Measurements from ENCODE around the gene CTXN1.

The CTXN1 gene

DNA sequence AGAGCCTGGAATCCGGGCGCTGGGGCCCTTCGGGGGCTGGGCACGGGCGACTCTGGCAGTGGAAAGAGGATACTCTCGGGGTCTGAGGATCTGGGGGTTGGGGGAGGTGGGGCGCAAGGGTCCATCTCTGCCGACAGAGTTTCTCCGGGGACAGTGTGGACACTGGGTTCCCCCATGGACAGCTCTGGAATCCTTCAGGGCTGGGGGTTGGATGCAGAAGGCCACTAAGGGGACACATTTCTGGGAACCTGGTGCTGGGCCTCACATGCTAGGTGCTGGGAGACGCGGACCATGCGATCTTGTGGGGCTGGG is 9.0 kb downstream of the CTXN1 start:
- DNase-seq (ENCODE audit: low read depth) = no peak
- peak overlapping the region; percentile 51 for H3K4me3 ChIP-seq (ENCODE audit: low read depth, low read length)

DNA sequence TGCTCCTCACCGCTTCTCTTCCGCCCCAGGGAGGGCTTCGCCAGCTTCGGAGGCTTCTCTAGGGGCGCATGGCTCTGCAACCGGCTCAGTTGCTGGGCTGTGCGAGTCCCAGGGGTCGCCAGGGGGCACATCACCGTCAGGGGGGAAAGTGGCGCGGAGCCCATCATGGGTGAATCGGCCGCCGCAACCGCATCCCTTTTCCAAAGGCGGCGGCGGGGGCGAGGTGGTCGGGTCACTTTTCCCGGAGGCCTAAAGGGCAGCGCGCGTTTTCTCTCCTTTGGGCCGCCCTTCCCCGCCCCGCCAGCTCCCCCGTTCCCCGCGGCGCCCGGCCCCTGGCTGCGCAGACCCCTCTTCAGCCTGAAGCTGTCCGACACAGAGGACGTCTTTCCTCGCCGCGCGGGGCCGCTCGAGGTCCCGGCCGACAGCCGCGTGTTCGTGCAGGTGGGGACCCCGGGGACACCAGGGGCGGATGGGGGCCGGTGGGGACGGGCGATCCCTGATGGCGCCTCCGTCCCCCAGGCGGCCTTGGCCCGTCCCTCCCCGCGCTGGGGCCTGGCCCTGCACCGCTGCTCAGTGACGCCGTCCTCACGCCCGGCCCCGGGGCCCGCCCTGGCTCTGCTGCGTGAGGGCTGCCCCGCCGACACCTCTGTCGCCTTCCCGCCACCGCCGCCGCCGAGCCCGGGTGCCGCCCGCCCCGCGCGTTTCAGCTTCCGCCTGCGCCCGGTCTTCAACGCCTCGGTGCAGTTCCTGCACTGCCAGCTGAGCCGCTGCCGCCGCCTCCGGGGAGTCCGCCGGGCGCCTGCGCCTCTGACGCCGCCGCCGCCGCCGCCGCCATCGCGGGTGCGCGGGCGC is 9.6 kb downstream of the CTXN1 start:
- DNase-seq (ENCODE audit: low read depth) = no peak
- H3K4me3 ChIP-seq (ENCODE audit: low read depth, low read length) = peak overlapping the region; percentile 51

DNA sequence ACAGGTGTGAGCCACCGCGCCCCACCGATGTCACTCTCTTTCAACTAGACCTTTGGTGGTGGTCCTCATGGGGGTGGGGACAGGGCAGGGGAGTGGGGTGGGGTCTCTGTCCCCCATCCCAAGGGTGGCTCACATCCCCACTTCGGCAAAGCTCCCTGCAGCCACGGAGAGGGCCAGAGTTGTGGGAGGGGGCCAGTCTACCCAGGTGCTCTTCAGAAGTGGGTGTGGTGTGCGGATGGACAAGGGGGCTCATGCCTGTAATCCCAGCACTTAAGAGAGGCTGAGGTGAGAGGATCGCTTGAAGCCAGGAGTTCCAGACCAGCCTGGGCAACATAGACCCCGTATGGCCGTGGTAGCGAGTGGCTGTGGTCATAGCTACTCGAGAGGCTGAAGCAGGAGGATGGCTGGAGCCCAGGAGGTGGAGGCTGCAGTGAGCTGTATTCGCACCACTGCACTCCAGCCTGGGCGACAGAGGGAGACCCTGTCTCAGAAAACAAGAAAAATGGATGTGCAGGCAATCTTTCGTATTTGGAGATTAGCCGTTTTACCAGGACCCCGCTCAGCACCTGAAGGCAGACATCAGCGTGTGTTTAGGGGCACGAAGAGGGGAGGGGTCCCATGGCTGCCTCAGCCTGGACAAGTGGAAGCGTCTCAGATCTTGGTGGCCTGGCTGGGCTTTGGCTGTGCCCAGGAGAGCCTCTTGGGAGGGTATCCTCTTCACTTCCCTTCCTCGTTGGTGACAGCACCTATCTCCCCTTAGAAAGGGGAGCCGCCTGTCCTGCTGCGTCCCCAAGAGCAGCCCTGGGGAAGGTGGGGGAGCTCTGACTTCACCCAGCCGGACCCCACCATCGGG is 10.5 kb downstream of the CTXN1 start:
- H3K4me3 ChIP-seq (ENCODE audit: low read depth, low read length) = peak overlapping the region; percentile 51
- DNase-seq (ENCODE audit: low read depth) = no peak

DNA sequence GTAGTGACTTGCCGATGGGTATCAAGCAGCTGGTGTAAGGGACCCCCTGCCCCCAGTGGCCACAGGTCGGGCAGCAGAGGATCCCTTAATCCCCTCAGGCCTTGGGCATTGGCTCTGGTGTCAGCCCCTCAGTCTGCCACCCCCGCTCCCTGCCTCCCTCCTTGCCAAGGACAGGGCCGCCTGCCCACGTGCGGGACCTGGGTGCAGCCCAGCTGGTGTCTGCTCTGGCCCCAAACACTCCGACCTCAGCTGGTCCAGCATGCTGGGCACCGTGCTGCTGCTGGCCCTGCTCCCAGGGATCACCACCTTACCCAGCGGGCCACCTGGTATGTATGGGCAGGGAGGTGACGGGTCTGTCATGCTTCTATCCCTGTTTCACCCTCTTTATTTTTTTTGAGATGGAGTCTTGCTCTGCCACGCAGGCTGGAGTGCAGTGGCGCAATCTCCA is 11.3 kb downstream of the CTXN1 start, which contains the start of gene TGFBR3L:
Gene TGFBR3L, plus strand, starts transcription at position 233 of the 448 bp plus-strand sequence.
- H3K4me3 ChIP-seq (ENCODE audit: low read depth, low read length) = peak within 1 kb of the TSS; percentile 51
- DNase-seq (ENCODE audit: low read depth) = no peak

DNA sequence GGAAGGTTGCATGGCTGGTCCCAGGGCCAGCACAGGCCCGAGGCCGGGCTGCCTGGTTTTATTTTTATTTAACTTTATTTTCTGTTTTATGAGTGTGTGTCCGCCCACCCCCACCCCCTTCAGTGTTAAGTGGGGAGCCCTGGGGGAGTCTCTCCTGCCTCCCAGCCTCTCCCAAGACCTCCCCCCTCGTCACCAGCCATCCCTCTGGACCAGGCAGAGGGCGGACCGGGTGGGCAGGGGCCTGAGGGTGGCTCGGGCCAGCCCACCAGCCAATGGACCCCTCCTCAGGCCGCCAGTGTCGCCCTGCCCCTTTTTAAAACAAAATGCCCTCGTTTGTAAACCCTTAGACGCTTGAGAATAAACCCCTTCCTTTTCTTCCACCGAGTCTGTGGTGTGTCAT is 11.8 kb downstream of the CTXN1 start:
- DNase-seq (ENCODE audit: low read depth) = no peak
- no peak overlapping the region for H3K4me3 ChIP-seq (ENCODE audit: low read depth, low read length)

DNA sequence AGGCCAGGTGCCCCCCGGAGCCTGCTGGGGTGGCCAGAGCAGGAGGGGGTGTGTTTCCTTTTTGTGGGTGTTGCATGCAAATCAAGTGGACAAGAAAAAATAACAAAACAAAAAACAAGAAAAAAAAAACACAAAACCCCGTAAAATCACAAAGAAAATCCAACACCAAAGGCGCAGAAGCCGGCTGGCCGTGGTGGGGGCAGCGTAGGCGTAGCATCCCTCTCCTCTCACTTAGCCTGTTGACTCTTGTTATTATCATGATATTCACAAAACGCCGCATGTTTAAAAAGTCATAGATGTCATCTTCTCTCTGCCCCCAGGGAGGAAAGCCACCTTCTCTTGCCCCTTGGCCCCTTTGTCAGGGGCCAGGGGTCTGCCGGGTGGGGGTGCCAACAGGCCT is 12.3 kb downstream of the CTXN1 start:
- DNase-seq (ENCODE audit: low read depth) = no peak
- no peak overlapping the region for H3K4me3 ChIP-seq (ENCODE audit: low read depth, low read length)

DNA sequence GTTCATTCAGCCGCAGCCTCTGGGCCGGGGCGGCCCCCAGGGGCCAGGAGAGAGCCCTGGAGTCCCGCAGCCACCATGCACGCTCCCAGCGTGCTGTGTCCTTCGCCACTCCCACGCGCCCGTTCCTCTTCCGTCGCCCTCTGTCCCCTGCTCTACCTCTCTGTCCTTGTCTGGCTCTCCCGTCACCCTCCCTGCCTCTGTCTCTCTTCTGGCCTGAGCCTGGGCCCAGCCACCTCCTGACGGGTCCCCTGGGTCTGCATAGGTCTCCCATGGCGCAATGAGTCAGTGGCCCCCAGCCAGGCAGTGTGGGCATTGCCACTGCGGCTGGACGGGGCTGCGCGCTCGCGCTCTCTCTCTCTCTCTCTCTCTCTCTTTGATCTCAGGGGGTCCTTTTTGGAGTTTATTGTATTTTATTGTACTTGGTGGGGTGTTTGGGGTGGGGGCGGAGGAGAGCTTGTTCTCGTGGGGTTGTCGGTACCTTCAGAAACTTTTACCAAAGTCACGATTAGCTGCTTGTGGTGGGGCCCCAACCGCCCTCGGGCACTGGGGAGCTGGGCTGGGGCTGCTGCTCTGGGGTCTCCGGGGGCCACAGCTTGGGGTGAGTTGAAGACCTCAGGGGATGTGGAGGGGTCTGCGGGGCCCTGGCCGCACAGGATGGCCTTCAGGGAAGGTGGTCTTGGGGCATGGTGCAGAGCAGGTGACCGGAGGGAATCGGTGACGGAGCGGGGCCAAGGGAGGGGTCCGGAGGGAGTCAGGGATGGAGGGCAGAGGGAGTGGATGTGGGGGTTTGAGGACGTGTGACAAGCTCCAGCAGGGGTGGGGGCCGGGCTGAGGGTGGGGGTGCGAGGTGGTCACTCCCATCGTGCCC is 13.0 kb downstream of the CTXN1 start:
- no peak for DNase-seq (ENCODE audit: low read depth)
- no peak overlapping the region for H3K4me3 ChIP-seq (ENCODE audit: low read depth, low read length)

DNA sequence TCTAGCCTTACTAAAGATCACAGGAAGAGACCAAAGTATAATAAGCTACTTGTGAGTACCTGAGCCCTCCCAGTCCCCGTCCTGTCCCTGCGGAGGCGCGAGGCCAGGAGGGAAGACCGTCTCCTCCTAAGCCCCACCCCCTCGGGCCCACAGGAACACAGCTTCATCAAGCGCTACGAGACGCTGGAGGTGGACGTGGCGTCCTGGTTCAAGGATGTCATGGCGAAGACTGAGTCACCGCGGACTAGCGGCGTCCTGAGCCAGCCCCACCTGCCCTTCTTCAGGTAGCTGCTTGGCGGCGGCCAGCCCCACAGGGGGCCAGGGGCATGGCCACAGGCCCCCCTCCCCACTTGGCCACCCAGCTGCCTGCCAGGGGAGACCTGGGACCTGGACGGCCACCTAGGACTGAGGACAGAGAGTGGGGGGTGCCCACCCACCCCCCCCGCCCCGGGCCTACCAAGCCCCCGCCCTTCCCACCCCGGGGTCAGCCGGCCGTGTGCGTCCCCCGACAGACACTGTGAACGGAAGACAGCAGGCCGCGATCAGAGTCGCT is 13.7 kb downstream of the CTXN1 start:
- no peak overlapping the region for H3K4me3 ChIP-seq (ENCODE audit: low read depth, low read length)
- DNase-seq (ENCODE audit: low read depth) = no peak

DNA sequence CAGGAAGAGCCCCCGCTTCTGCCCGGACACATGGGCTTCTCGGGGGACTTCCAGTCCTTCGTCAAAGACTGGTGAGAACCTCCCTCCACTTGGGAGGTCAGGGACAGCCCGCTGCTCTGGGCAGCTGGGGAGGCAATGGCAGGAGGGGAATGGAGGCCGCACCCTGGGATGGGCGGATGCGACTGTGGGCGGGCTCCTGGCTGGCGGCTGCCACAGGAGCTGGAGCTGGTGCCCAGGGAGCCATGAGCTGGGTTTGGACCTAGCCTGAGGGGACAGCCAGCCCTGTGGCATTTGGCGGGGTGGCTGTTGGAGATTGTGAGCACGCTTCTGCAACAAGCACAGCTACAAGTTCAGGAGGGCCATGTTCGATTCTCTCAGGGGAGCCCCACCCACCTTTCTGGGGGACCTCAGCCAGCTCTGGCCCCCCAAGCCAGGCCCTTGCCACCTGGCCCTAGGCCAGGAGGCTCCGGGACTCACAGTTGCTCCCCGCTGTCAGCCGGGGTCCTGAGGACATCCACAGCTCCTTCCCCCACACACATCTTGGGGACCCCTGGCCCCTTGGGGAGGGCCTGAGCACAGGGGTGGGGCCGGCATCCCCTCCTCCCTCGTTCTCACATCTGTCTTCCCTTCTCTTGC is 14.3 kb downstream of the CTXN1 start:
- no peak overlapping the region for H3K4me3 ChIP-seq (ENCODE audit: low read depth, low read length)

DNA sequence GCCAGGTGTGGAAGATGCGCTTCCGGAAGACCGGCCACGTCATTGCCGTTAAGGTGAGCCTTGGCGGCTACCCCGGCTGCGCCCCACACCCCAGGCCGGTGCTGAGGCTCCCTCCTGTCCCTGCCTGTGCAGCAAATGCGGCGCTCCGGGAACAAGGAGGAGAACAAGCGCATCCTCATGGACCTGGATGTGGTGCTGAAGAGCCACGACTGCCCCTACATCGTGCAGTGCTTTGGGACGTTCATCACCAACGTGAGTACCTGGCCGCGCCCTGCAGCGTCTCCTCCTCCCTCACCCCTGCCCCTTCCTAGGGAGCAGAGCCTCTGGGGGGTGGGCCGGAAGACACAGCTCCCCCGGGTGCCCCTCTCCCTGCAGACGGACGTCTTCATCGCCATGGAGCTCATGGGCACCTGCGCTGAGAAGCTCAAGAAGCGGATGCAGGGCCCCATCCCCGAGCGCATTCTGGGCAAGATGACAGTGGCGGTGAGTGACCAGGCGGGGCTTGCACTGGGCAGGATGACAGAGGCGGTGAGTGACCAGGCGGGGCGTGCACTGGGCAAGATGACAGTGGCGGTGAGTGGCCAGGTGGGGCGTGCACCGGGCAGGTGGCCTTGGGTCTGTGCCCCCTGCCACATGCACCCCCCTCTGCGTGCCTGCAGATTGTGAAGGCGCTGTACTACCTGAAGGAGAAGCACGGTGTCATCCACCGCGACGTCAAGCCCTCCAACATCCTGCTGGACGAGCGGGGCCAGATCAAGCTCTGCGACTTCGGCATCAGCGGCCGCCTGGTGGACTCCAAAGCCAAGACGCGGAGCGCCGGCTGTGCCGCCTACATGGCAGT is 15.4 kb downstream of the CTXN1 start:
- no peak for DNase-seq (ENCODE audit: low read depth)
- H3K4me3 ChIP-seq (ENCODE audit: low read depth, low read length) = no peak overlapping the region

More for the DNA sequence above, 14.3 kb downstream of the CTXN1 start:
- DNase-seq (ENCODE audit: low read depth) = no peak

DNA sequence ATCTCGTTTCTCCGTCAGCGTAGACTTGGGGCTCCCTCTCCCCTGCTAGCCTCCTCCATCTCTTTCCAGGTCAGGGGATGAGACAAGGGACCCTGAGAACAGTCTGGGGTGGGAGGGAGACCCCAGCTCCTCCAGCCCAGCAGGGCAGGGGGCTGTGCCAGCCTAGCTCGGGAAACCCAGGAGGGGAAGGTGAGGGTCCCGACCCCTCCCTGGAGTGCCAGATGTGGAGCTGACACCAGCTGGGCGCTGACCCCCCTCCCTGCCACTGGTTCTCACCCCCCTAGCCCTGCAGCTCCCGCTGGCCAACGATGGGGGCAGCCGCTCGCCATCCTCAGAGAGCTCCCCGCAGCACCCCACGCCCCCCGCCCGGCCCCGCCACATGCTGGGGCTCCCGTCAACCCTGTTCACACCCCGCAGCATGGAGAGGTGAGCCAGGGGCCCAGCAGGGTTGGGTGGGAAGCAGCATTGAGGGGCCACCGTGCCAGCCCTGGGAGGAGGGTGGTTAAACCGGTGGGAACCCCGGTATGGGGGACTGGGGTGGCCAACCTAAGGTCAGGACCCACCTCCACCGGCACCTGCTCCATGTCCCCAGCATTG is 16.4 kb downstream of the CTXN1 start:
- no peak overlapping the region for H3K4me3 ChIP-seq (ENCODE audit: low read depth, low read length)
- no peak for DNase-seq (ENCODE audit: low read depth)

DNA sequence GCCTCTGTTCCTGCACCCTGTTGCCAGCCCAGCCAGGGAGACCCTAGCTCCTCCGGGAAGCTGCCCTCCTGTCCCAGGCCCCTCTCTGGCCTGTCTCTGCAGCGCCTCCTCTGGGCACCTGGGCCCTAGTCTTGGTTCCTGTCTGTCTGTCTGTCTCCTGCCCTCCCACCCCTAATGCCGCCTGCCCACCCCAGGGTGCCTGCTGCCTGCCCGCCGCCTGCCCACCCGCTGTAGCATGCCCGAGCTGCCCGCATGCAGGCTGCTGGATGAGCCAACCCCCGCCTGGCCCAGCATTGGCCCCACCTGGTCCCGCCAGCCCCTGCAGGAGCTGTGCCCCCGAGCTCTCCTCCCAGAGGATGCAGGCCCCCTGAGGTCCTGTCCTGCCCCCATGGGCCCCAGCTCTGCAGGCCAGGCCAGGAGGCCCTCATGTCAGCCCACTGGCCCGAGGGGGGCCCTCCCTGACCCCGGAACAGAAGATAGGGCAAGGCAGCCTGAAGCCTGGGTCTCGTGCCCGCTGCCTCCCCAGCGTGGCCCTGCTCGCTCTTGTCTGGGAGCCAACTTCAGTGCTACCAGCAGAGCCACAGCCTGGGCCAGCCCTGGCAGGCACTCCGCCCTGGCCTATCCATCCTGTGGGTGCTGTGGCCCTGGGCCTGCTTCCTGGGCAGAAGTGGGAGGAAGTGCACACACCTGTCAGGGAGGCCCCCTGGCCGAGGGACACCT is 17.0 kb downstream of the CTXN1 start:
- DNase-seq (ENCODE audit: low read depth) = no peak
- H3K4me3 ChIP-seq (ENCODE audit: low read depth, low read length) = no peak overlapping the region

DNA sequence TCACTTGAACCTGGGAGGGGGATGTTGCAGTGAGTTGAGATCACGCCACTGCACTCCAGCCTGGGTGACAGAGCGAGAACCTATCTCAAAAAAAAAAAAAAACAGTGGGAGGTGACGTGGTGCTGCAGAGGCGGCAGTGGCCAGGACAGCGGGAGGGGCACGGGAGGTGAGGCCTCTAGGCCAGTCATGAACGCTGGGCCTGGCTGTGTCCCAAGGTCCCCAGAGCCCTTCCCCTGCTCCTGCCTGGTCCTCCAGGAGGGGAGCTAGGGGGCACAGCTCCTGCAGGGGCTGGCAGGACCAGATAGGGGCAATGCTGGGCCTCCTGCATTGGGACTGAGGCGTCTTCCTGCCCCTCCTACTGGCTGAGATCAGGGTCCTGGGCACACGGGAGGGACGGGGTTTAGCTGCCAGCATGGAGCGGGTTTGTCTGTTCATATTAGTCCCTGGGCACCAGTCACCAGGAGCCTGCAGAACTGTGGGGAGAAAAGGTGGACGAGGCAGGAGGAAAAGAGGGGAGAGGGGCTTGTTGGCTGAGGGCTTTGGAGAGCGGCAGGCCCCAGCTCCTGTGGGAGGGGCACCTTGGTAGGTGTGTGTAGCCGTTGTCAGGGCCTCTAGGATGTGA is 17.7 kb downstream of the CTXN1 start:
- no peak for DNase-seq (ENCODE audit: low read depth)
- no peak overlapping the region for H3K4me3 ChIP-seq (ENCODE audit: low read depth, low read length)

DNA sequence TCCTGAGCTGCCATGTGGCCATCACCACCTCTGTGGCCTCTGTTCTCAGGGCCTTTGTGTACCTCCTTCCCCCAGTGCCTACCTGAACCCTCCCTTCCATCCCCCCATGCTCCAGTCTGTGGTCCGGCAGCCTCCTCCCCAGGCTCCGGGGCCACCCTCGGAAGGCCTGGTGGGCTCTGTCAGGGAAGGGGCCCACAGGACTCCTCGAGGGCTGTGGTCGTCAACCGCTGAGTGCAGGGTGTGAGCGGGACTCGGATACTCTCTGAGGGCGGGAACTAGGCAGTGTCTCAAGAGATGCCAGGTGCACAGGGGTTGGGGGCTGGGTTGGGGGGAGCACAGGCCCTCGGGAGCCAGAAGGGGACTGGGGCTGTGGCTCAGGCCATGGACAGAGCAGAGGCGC is 18.4 kb downstream of the CTXN1 start:
- no peak for DNase-seq (ENCODE audit: low read depth)
- no peak overlapping the region for H3K4me3 ChIP-seq (ENCODE audit: low read depth, low read length)

DNA sequence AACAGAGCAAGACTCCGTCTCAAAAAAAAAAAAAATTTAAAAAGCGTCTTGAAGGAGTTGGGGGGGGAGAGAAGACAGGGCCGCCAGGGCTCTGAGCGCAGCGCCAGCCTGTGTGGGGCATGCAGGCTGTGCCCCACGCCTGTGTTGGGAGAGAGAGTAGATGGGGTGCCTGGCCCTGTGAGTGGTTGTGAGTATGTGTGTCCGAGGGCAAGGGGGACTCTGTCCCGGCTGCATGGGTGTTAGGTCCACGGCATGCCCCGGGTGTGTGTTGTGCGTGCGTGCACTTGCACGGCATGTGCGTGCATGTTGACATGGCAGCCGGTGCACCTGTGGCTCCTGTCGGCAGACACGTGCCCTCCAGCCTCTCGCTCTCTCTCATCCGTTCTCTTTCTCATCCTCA is 18.8 kb downstream of the CTXN1 start:
- DNase-seq (ENCODE audit: low read depth) = no peak

DNA sequence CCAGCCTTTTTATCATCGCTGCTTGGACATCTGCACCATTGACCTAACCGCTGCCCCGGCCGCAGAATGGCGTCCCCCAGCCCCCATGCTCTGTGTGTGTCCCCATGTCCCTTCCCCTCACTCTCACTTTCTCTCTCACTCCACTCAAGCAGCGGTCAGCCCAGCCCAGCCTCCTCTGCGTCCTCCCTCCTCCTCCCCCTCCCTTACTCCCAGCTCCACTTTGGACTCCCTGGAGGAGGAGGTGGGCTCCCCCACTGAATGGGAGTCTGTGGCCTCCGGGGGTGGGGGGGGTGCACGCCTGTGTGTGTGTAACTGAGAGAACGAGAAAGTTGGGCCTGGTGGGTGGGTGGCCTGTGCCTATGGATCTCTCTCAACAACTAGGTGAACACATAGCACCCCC is 20.1 kb downstream of the CTXN1 start:
- no peak for DNase-seq (ENCODE audit: low read depth)
- no peak overlapping the region for H3K4me3 ChIP-seq (ENCODE audit: low read depth, low read length)

More for the DNA sequence above, 18.8 kb downstream of the CTXN1 start:
- H3K4me3 ChIP-seq (ENCODE audit: low read depth, low read length) = no peak overlapping the region

DNA sequence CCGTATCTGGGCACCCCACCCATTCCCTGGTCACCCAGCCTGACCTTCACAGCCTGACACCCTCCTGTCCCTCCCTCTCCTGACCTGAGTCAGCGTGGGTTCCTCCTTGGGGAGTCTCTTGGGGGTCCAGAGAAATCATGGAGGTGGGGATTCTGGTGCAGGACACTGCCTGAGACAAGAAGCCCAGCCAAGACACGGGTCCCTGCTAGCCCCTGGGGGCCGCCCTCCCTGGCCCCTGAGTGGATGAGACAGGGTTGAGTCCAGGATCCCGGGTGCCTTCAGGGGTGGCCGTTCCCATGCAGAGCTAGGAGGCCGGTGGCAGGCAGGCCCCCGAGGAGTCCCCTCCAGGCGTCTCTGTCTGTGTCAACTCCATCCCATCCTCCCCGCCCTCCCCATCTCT is 20.7 kb downstream of the CTXN1 start:
- peak overlapping the region; percentile 85 for H3K4me3 ChIP-seq (ENCODE audit: low read depth, low read length)
- no peak for DNase-seq (ENCODE audit: low read depth)
